Ovary (tissue), 9 donors: ENCODE data around the gene GJB6. TPM values are rescaled to one million over a fixed set of nuclear protein-coding genes. Genes with fewer than 3 reads are reported as not detected.

Experiments
- DNase-seq, 5 donors: peaks; one replicate each; pipeline ENCODE4 v3.0.0-alpha.2; 2019 to 2020
- H3K27ac ChIP-seq, 2 donors: fragments of 200-600 bp; one replicate each; pipeline versions ENCODE4 v1.5.1 to v1.8.0; 2019 to 2022
- H3K27me3 ChIP-seq: fragments of 200-600 bp; one replicate; pipeline ENCODE4 v1.8.0; 2022
- H3K36me3 ChIP-seq: fragments of 200-600 bp; sonication (generic); one replicate; pipeline ENCODE4 v1.5.1; 2019
- H3K4me1 ChIP-seq: one replicate; pipeline ENCODE4 v1.8.1; 2013; ENCODE audit warnings: mild to moderate bottlenecking, moderate library complexity; ENCODE audit not compliant: insufficient read depth
- H3K4me3 ChIP-seq: fragments of 200-600 bp; sonication (generic); one replicate; pipeline ENCODE4 v1.5.1; 2017
- H3K9me3 ChIP-seq, 2 donors: fragments of 200-600 bp in 1 of 2; sonication (generic) in 1 of 2; one replicate each; pipeline versions ENCODE4 v1.5.1 to v1.8.1; 2013 to 2019; ENCODE audit warnings: mild to moderate bottlenecking in 1 of 2, moderate library complexity in 1 of 2
- CTCF ChIP-seq, 3 donors: fragments of 450-650 bp in 2 of 3; fragments of 200-600 bp in 1 of 3; IDR thresholded peaks; one replicate each; pipeline versions ENCODE4 v1.5.1 to v1.8.0; 2016 to 2022; ENCODE audit warnings: antibody characterized with exemption in 3 of 3, mild to moderate bottlenecking in 1 of 3
- EP300 ChIP-seq: sonication (generic); formaldehyde crosslinking; IDR thresholded peaks from one replicate; pipeline ENCODE4 v1.6.1; 2017; ENCODE audit warnings: antibody characterized with exemption
- POLR2A ChIP-seq: fragments of 450-650 bp; IDR thresholded peaks from one replicate; pipeline ENCODE4 v1.6.1; 2017; ENCODE audit warnings: antibody characterized with exemption, mild to moderate bottlenecking, moderate library complexity
- WGBS, 3 donors: extraction: QIAGEN DNeasy Blood & Tissue Kit in 1 of 3; methylation state at CpG; one replicate each; pipeline versions ENCODE4 v1.1.5 to v1.1.7; 2013 to 2017; 5-methylcytosine and 5-hydroxymethylcytosine counted together
- intact Hi-C, 4 donors: fragments of 100-400 bp; cut with DNase I; formaldehyde crosslinking; loops; one replicate each; pipeline versions ENCODE4 v1.11.0 to v1.15.1; 2022 to 2023
- polyA plus RNA-seq, 2 donors: library from polyadenylated mRNA; stranded (reverse); fragments of 200-250 nt in 1 of 2; fragments of 350-450 nt in 1 of 2; fragmentation: Illumina TruSeq in 1 of 2; extraction: RNeasy Lipid Tissue Mini Kit (QIAGEN cat#74804) in 1 of 2; gene quantifications; one replicate each; pipeline ENCODE4 v1.2.3, GENCODE V29; 2013 to 2014
- total RNA-seq, 7 donors: library from RNA; depleted of rRNA in 2 of 7; stranded (reverse); fragments of >200 nt in 2 of 7; fragmentation: NEBNext Ultra II Directional in 3 of 7; extraction: Animal tissue kit (Norgen Biotek cat#: 25700) in 3 of 7; gene quantifications; one replicate each; pipeline versions ENCODE4 v1.1.0 to v1.2.4, GENCODE V29; 2016 to 2023
- donor health status: DM: no; HTN: no; CAD: no; lungs with moderate emphysema.
- donor health status: DM: no; HTN: no; CAD: no.
- donor health status: Bipolar disorder and iron deficiency.
- donor health status: DM: yes; HTN: yes; CAD: no.
- donor health status: DM: no; HTN: no; CAD: no.
- donor health status: DM: yes; HTN: yes; CAD: no.

The GJB6 gene
- total and polyA plus RNA-seq, 9 donors: not detected

GRCh38 chr13:20177049-20177831, 54.9 kb downstream of the GJB6 start:
- Histone ChIP-seq H3K4me3 (no peak overlapping the region), H3K4me1 (no peaks in the 10 kb centered on the region), H3K9me3 (no peaks in the 10 kb centered on the region), H3K27ac (no peak overlapping the region), H3K36me3 (no peaks in the 10 kb centered on the region), H3K27me3 (no peaks in the 10 kb centered on the region)
- no peak for DNase-seq
- intact Hi-C loops: no loop called here
- 24 to 41% (median 32%) methylated on average over 66 to 67 of the region's 67 CpGs for WGBS, 3 donors
- TF ChIP-seq POLR2A (no peak), CTCF (IDR thresholded peaks at IDR 0.05) (no peak), EP300 (no peak)

GRCh38 chr13:20175907-20176652, 56.0 kb downstream of the GJB6 start:
- Histone ChIP-seq H3K27ac (no peak overlapping the region), H3K27me3 (no peaks in the 10 kb centered on the region), H3K9me3 (no peaks in the 10 kb centered on the region), H3K36me3 (no peaks in the 10 kb centered on the region), H3K4me1 (no peaks in the 10 kb centered on the region), H3K4me3 (no peak overlapping the region)
- TF ChIP-seq POLR2A (no peak), CTCF (IDR thresholded peaks at IDR 0.05) (no peak), EP300 (no peak)
- intact Hi-C loops: no loop called here
- DNase-seq: no peak
- 74 to 77% (median 76%) methylated on average over 14 of the region's 14 CpGs for WGBS, 3 donors

GRCh38 chr13:20175406-20175794, 56.7 kb downstream of the GJB6 start:
- WGBS, 3 donors: 40 to 59% (median 48%) methylated on average over 3 of the region's 3 CpGs
- intact Hi-C loops: no loop called here
- no peaks in the 10 kb centered on the region for H3K27me3 ChIP-seq
- no peaks in the 10 kb centered on the region for H3K4me1 ChIP-seq
- H3K36me3 ChIP-seq: no peaks in the 10 kb centered on the region
- TF ChIP-seq EP300: no peak
- TF ChIP-seq POLR2A: no peak
- TF ChIP-seq CTCF (IDR thresholded peaks at IDR 0.05): no peak
- H3K9me3 ChIP-seq: no peaks in the 10 kb centered on the region
- DNase-seq: no peak
- H3K27ac ChIP-seq: no peak overlapping the region
- H3K4me3 ChIP-seq: no peak overlapping the region

- no peaks in the 10 kb centered on the region for H3K27me3 ChIP-seq
- H3K27ac ChIP-seq: no peak overlapping the region
- peak in 4 of 5 donors; percentile 24 to 65 (median 60) for DNase-seq
- intact Hi-C loops: no loop called here
- no peaks in the 10 kb centered on the region for H3K36me3 ChIP-seq
- no peaks in the 10 kb centered on the region for H3K9me3 ChIP-seq
- 35 to 43% (median 37%) methylated on average over 22 of the region's 22 CpGs for WGBS, 3 donors
- TF ChIP-seq EP300 (no peak), POLR2A (no peak), CTCF (IDR thresholded peaks at IDR 0.05) (no peak)
- no peak overlapping the region for H3K4me3 ChIP-seq
- H3K4me1 ChIP-seq: no peaks in the 10 kb centered on the region
These were observed 57.3 kb downstream of the GJB6 start for GRCh38 chr13:20174656-20175405.
